ENCODE data around the gene RAF1.
"Not testable (repeated sequence)": the region's sequence is repeated elsewhere in the genome, so short reads cannot be mapped to it uniquely, and the experiment has no call there.

RAF1 gene

GRCh38 chr3:12675115-12675810 is 11.3 kb upstream of the RAF1 start:
- no peak for DNase-seq

- DNase-seq = not testable (repeated sequence)
These were observed 10.2 kb upstream of the RAF1 start for GRCh38 chr3:12673956-12674736.

- no peak for DNase-seq
These were observed 7.2 kb upstream of the RAF1 start for GRCh38 chr3:12671120-12671450.

GRCh38 chr3:12670365-12671119 is 6.6 kb upstream of the RAF1 start:
- no peak for DNase-seq

- DNase-seq = peak; percentile 60
These were observed 449 bp downstream of the RAF1 start for GRCh38 chr3:12663401-12663935.

GRCh38 chr3:12662593-12663400 is 1.1 kb downstream of the RAF1 start:
- peak; percentile 50 for DNase-seq

GRCh38 chr3:12661926-12662592 is 1.9 kb downstream of the RAF1 start:
- DNase-seq = no peak

- not testable (repeated sequence) for DNase-seq
These were observed 2.5 kb downstream of the RAF1 start for GRCh38 chr3:12661375-12661774.

GRCh38 chr3:12660196-12660595 is 3.7 kb downstream of the RAF1 start:
- DNase-seq = no peak

GRCh38 chr3:12659316-12660015 is 4.5 kb downstream of the RAF1 start:
- DNase-seq = no peak

- DNase-seq = no peak
These were observed 5.3 kb downstream of the RAF1 start for GRCh38 chr3:12658593-12659058.

- DNase-seq = no peak
These were observed 7.1 kb downstream of the RAF1 start for GRCh38 chr3:12656850-12657249.

GRCh38 chr3:12656193-12656592 is 7.7 kb downstream of the RAF1 start:
- no peak for DNase-seq

GRCh38 chr3:12655701-12656100 is 8.2 kb downstream of the RAF1 start:
- DNase-seq = no peak

- DNase-seq = no peak
These were observed 10.2 kb downstream of the RAF1 start for GRCh38 chr3:12653747-12654146.

- DNase-seq = no peak
These were observed 15.4 kb downstream of the RAF1 start for GRCh38 chr3:12648384-12648959.

GRCh38 chr3:12644331-12644937 is 19.5 kb downstream of the RAF1 start:
- no peak for DNase-seq

- DNase-seq = no peak
These were observed 20.2 kb downstream of the RAF1 start for GRCh38 chr3:12643724-12644123.

GRCh38 chr3:12643010-12643380 is 20.9 kb downstream of the RAF1 start:
- DNase-seq = no peak

- DNase-seq = not testable (repeated sequence)
These were observed 23.1 kb downstream of the RAF1 start for GRCh38 chr3:12640853-12641252.

- no peak for DNase-seq
These were observed 25.8 kb downstream of the RAF1 start for GRCh38 chr3:12638105-12638504.
